SU-DHL-6 (cell line): ENCODE measurements around the gene RAB6B.

Experiments used
- H2AFZ ChIP-seq: fragments of 200-600 bp; sonication (generic); 2 replicates; pipeline ENCODE4 v1.6.1; 2014; ENCODE audit warnings: low read depth, mild to moderate bottlenecking, moderate library complexity, mixed read lengths, antibody characterized with exemption, low read length; ENCODE audit not compliant: severe bottlenecking
- H3F3A ChIP-seq: fragments of 200-600 bp; shearing (Covaris generic); 2 replicates; pipeline ENCODE4 v1.6.0; 2016; ENCODE audit warnings: antibody characterized with exemption, mild to moderate bottlenecking; ENCODE audit not compliant: insufficient read depth
- H3K27ac ChIP-seq: fragments of 200-600 bp; sonication (generic); 2 replicates; pipeline ENCODE4 v1.5.1; 2016; ENCODE audit warnings: low read depth, mild to moderate bottlenecking, low read length, moderate library complexity, mixed read lengths
- H3K27me3 ChIP-seq: fragments of 200-600 bp; sonication (generic), shearing (Covaris generic); 2 replicates; pipeline ENCODE4 v1.6.0; 2014; ENCODE audit warnings: mild to moderate bottlenecking, low read length
- H3K36me3 ChIP-seq: fragments of 200-600 bp; sonication (generic); 2 replicates; pipeline ENCODE4 v1.6.1; 2014; ENCODE audit warnings: mild to moderate bottlenecking, low read length, mixed read lengths
- H3K4me2 ChIP-seq: fragments of 300-600, 200-600 bp; shearing (Covaris generic), sonication (generic); 2 replicates; pipeline ENCODE4 v1.6.0; 2014; ENCODE audit warnings: low read length, low read depth, mild to moderate bottlenecking; ENCODE audit not compliant: poor library complexity, severe bottlenecking
- H3K4me3 ChIP-seq: fragments of 200-600 bp; sonication (generic); 2 replicates; pipeline ENCODE4 v1.5.1; 2014; ENCODE audit warnings: antibody characterized with exemption, low read length, mild to moderate bottlenecking, mixed read lengths; ENCODE audit not compliant: insufficient read depth, poor library complexity, severe bottlenecking
- H3K79me2 ChIP-seq: fragments of 200-600 bp; sonication (generic); 2 replicates; pipeline ENCODE4 v1.6.1; 2014; ENCODE audit warnings: mild to moderate bottlenecking, low read length, moderate library complexity; ENCODE audit not compliant: insufficient read depth
- H3K9ac ChIP-seq: fragments of 200-600 bp; sonication (generic); 2 replicates; pipeline ENCODE4 v1.7.0; 2014; ENCODE audit warnings: mild to moderate bottlenecking, low read length
- H3K9me2 ChIP-seq: fragments of 200-600 bp; sonication (generic); replicated peaks from 2 replicates; pipeline ENCODE4 v1.6.1; 2014; ENCODE audit warnings: low read length; ENCODE audit not compliant: insufficient read depth
- H3K9me3 ChIP-seq: fragments of 200-600 bp; sonication (generic); 2 replicates; pipeline ENCODE4 v1.6.1; 2014; ENCODE audit warnings: low read length, mixed read lengths; ENCODE audit not compliant: insufficient read depth
- H4K20me1 ChIP-seq: fragments of 200-600 bp; sonication (generic); 2 replicates; pipeline ENCODE4 v1.6.1; 2014; ENCODE audit warnings: low read depth, mild to moderate bottlenecking, antibody characterized with exemption, low read length, moderate library complexity, mixed read lengths
- EZH2phosphoT487 ChIP-seq: fragments of 200-600 bp; sonication (generic), shearing (Covaris generic); conservative IDR thresholded peaks from 2 replicates; pipeline ENCODE4 v1.6.1; 2018; ENCODE audit warnings: mild to moderate bottlenecking, antibody characterized with exemption, low read length, moderate library complexity, mixed read lengths
- TF ChIP-seq, protein P1 (sequence below): fragments of 200-600 bp; sonication (generic); IDR thresholded peaks from one replicate; pipeline ENCODE4 v1.5.1; 2017; ENCODE audit warnings: antibody characterized with exemption, mild to moderate bottlenecking, low read length, moderate library complexity; ENCODE audit not compliant: insufficient read depth, poor library complexity, severe bottlenecking

The RAB6B gene

DNA sequence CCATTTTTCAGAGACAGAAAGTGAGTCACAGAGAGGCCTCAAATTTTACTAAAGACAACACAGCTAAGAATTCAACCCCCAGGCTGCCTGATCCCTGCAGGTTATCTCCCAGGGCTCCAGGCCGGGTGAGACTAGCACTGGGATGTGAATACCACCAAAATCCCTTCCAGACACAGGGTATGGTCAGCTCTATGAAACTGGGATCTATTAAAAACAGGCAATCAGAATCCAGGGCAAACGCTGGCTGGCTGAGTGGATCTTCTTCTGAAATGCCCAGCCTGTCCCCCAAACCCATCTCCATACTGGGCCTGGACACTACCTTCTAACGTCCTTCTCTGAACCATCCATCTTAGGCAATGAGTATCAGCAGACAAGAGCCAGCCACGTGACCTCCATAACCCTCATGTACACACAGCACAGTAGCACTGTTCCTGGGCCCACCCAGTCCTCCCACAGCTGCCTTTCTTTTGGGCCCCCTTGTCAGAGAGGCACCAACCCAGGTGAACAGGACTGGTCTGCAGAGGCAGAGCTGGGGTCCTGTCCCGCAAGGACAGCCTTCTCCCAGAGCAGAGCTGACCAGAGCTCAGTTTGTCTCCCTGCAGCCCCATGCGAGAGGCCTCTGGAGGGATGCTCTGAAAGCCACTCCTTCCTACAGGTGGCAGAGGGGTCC is 1.9 kb downstream of the RAB6B start:
- H3K9me3 ChIP-seq = no peaks in the 10 kb centered on the region
- H3K4me3 ChIP-seq = no peak overlapping the region
- H3K79me2 ChIP-seq = no peaks in the 10 kb centered on the region
- no peaks in the 10 kb centered on the region for H3F3A ChIP-seq
- no peak overlapping the region for H2AFZ ChIP-seq
- TF ChIP-seq, protein P1, sequence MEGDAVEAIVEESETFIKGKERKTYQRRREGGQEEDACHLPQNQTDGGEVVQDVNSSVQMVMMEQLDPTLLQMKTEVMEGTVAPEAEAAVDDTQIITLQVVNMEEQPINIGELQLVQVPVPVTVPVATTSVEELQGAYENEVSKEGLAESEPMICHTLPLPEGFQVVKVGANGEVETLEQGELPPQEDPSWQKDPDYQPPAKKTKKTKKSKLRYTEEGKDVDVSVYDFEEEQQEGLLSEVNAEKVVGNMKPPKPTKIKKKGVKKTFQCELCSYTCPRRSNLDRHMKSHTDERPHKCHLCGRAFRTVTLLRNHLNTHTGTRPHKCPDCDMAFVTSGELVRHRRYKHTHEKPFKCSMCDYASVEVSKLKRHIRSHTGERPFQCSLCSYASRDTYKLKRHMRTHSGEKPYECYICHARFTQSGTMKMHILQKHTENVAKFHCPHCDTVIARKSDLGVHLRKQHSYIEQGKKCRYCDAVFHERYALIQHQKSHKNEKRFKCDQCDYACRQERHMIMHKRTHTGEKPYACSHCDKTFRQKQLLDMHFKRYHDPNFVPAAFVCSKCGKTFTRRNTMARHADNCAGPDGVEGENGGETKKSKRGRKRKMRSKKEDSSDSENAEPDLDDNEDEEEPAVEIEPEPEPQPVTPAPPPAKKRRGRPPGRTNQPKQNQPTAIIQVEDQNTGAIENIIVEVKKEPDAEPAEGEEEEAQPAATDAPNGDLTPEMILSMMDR = no peak
- no peak for TF ChIP-seq EZH2phosphoT487
- no peak overlapping the region for H3K9ac ChIP-seq
- H3K4me2 ChIP-seq = no peak overlapping the region
- H3K27me3 ChIP-seq = no peaks in the 10 kb centered on the region
- H3K9me2 ChIP-seq = no peaks in the 10 kb centered on the region
- no peak overlapping the region for H3K27ac ChIP-seq
- no peaks in the 10 kb centered on the region for H4K20me1 ChIP-seq
- no peaks in the 10 kb centered on the region for H3K36me3 ChIP-seq

GRCh38 chr3:133892541-133893231 is 3.0 kb downstream of the RAB6B start:
- no peak for TF ChIP-seq EZH2phosphoT487
- TF ChIP-seq, protein P1 = no peak
- H3K9ac ChIP-seq = no peak overlapping the region

DNA sequence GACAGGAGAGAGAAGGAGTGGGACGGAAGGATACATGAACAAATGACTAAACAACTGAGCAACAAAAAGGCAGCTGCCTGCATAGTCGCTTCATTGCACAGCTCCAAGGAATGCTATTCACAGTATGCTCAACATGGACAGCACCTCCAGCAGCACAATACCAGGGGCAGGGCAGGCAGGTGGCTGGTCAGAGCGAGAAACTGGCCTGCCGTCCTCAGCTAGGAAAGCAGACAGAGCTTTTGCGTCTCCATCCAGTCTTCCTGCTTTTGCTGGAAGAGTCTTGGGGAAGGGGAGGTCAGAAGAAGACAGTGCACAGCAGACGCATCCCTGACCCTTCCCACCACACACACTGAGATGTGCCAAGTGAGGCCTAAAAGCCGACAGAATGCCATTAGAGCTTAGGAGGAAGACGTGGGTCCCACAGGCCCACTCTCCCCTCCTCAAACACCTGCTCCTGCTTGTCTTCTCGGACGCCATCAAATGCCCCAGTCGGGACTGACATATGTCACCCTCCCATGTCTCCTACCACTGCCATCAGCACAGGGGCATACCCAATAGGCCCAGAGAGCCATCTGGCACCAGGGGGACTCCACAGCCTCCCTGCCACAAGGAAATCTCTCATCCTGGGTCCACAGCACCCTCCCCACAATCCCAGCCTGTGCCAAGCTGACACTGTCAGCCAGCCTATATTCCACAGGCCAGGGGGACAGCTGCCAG is 3.9 kb downstream of the RAB6B start:
- Histone ChIP-seq H3K36me3 (no peaks in the 10 kb centered on the region), H2AFZ (no peak overlapping the region), H3K9me2 (no peaks in the 10 kb centered on the region), H3K9me3 (no peaks in the 10 kb centered on the region), H3F3A (no peaks in the 10 kb centered on the region), H3K79me2 (no peaks in the 10 kb centered on the region), H3K9ac (no peak overlapping the region), H3K4me3 (no peak overlapping the region), H3K4me2 (no peak overlapping the region), H4K20me1 (no peaks in the 10 kb centered on the region), H3K27me3 (no peaks in the 10 kb centered on the region), H3K27ac (no peak overlapping the region)
- TF ChIP-seq, protein P1 = no peak
- TF ChIP-seq EZH2phosphoT487 = no peak

More at GRCh38 chr3:133892541-133893231, 3.0 kb downstream of the RAB6B start:
- no peak overlapping the region for H3K27ac ChIP-seq
- H3K27me3 ChIP-seq = no peaks in the 10 kb centered on the region
- H3K4me3 ChIP-seq = no peak overlapping the region
- no peaks in the 10 kb centered on the region for H3K36me3 ChIP-seq
- H3K9me2 ChIP-seq = no peaks in the 10 kb centered on the region
- no peaks in the 10 kb centered on the region for H3F3A ChIP-seq
- H3K4me2 ChIP-seq = no peak overlapping the region
- H3K9me3 ChIP-seq = no peaks in the 10 kb centered on the region
- H2AFZ ChIP-seq = no peak overlapping the region
- no peaks in the 10 kb centered on the region for H4K20me1 ChIP-seq
- H3K79me2 ChIP-seq = no peaks in the 10 kb centered on the region
